ENCODE data around the gene TNS3. TPM values are rescaled to one million over a fixed set of nuclear protein-coding genes. Genes with fewer than 3 reads are reported as not detected.
A peak's percentile ranks its signal among the peaks of the same experiment; 100 is the strongest.

The TNS3 gene
- total RNA-seq, 1 donor from 2014 or later, result 7.3 TPM

DNA sequence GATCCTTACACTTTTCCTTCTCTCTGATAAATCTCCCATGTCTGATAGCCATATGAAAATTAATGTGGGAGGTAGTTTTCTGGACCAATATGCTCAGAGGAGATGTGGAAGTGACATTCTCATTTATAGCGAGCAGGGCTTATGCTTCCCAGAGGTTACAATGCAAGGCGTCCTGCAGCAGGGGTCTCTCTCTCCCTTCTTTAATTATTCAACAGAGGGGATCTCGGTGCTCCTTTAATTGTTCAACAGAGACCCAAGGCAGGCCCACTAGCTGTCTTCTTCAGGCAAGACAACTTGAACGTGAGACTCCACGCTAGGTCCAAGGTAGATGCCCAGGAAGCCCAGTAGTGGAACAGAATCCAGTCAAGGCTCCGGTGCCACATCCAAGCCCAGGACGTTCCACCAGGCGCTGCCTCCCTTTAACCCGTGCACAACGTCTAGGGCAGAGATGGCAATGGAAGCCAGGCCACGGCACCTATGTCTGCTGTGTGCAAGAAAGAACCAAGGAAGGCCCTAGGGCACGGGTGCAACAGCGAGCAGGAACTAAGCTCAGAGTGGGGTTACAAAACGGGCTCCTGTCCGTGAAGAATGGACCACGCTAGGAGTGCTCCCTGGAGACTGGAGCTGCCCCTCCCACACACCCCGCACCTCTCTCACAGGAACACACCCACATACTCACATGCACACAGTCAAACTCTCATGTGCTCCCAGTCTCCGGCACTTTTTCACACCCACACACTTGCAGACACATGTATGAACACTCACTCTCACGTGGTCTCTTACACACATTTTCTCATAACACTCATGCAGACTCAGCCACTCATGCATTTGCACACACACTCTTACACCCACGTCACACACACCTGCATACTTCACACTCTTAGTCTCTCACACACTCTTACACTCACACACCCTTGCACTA lies 230.4 kb downstream of the TNS3 start:
- DNase-seq (ENCODE audit: low read depth in 2 of 2), result no peak

DNA sequence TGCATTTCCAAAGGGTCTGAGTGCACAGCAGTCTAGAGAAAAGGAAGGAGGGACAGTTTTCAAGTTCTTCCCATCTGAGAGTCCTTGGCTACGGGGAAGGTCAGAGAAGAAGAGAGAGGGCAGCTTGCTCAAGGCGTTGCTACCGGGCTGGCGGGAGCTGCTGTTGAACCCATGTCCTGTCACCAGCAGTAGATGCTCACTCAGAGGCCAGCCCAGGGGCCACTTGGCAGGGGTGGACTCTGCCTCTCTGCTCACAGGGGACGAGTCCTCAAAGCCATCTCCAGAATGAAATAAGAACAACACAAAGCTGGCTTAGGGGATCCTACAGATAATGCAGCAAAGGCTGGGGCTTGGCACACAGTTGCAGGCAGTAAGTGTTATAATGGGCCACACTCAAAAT lies 231.5 kb downstream of the TNS3 start:
- no peak for DNase-seq (ENCODE audit: low read depth in 2 of 2)

DNA sequence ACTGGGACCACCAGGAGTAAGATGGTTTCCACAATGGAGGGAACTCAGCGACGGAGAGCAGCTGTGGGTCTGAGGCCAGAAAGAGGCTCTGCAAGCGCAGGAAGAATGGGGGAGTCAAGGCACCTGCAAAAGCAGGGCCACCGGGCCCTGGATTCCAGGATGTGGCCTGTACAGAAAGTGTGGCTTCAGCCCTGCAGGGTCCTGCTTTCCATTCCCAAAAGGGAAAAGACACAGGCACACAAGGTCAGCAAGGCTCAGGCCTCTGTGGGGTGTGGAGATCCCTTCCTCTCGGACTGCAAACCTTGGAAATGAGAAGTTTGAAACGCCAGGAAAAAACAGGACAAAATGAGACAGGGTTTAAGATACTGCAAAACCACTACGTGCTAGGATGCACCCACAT lies 232.5 kb downstream of the TNS3 start:
- DNase-seq (ENCODE audit: low read depth in 2 of 2), result no peak

DNA sequence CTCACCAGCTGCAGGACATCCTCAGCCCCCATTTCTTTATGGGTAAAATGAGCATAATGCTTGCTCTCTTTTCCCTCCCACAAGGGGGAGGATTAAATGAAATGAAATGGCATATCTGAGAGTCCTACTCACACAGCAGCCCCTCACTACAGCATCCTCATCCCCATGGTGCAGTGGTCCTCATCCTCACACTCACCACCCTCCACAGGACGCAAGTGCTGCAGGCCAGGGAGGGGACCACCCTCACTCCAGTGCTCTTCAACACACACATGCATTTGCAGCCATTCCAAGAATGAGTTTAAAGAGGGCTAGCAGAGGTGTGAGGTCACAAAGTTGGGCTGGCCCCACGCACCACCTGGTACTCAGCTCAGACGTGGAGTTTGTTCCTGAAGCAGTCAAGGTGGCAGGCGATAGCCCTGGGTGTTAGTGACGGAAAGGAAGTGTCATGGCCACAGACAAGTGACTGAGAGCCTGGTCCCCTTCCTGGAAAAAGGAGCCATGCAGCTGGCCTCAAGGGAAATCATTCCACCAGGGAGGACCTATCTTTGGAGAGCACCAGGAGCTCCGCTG lies 234.0 kb downstream of the TNS3 start:
- DNase-seq (ENCODE audit: low read depth in 2 of 2), result no peak

DNA sequence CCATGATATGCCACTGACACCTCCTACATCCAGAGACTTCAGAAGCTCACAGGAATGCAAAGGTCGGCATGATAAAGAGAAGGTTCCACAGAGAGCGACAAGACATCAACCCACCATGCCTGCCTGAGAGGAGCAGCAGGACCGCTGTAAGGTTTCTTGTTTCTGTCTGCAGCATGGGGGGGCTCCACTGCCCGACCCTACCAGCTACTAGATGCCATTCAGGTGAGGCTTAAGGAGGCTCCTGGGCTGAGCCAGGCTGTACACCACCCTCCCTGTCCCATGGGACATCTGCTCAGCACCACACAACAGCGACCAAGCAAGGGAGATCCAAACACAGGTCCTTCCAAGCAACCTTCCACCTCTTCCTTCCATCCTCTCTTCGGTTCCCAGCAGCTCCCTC lies 234.6 kb downstream of the TNS3 start:
- DNase-seq (ENCODE audit: low read depth in 2 of 2), result no peak

DNA sequence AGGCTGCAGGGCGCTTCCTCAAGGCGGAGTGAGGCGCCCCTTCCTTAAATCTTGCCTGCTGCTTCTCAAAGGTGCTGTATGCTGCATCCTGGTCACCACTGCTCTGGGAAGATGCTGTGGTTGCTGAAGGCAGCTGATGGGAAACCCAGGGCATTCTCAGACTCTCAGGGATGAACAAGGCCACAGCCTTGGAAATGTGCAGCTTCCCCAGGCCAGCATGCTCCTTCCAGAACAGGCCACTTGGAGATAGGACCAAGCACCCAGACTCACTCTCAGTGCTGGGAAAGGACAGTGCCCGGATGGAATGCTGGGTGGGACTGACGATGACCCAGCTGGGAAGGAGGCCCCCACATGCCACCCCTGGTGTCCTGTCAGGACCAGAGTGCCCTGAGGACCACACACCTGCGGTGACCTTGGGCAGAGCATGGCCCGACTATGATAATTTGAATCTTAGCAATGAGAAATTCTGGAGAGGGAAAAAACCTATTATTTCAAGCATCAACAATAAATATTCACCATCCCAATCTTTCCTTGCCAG lies 235.5 kb downstream of the TNS3 start:
- no peak for DNase-seq (ENCODE audit: low read depth in 2 of 2)

DNA sequence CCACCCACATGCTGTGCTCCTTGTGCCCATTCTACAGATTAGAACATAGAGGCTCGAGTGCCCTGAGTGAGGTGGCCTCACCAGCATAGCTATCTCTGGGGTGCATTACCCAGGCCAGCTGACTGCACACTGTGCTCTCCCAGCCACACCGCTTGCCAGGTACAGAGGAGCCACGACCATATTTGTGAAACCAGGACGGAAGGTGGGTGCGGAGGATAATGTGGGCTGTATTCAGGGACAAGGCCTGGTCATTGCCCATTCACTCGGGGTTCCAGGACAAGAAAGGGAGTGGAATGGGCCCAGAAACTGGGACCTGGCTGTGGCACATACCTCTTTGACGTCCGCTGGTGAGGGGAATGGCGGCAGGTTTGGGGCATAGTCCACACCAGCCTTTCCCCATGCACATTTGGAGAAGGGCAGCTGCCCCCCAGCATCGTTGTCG lies 236.0 kb downstream of the TNS3 start:
- DNase-seq (ENCODE audit: low read depth in 2 of 2), result no peak

DNA sequence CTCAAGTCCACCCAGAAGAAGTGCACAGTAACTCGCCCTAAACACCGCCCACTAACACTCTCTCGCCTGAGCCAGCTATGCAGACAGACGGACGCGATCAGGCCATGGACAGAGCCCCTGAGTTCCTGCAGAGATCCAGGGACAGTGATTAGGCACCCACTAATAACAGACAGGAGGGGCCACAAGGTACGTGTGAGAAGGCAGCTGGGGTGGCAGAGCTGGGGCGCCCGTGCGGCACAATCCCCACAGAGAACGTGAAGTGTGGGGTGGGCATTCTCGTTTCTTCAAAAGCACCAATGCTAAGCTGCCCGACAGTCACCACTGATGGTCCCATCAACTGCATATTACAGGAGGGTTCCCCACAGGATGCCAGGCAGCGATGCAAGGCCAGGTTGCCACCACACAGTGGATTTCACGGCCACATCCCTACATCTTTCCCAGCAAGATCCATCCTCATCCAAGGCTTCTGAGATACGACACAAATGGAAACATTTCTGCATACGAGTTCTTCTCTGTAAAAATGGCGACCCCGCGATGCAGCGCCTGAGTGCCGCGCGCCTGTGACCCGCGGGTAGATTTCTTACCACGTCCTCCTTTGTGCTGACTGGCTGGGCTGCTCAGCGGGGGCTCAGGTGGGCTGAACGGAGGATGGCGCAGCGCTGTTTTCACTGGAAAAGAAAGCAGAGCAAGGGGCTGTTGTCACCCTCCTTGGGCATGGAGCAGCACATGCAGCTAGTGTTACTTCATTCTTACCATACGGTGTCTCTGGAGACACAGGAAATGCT lies 237.5 kb downstream of the TNS3 start:
- DNase-seq (ENCODE audit: low read depth in 2 of 2), result no peak

DNA sequence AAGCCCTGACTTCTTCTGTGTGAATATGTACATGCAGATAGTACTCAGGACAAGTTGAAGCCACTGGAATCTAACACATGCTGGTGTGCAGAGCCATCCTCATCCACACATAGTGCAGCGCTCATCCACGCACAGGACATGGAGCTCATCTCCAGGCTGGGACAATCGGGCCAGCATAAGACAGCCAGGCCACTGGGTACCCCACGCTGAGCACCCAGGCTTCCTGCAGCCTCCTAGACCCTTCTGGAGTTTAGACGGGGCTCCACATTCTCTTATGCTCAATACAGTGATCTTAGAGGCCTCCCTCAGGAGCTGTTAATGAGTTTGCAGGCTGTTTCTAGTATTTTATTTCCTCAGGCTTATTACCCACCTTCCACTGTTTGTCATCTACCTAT lies 238.9 kb downstream of the TNS3 start:
- no peak for DNase-seq (ENCODE audit: low read depth in 2 of 2)

DNA sequence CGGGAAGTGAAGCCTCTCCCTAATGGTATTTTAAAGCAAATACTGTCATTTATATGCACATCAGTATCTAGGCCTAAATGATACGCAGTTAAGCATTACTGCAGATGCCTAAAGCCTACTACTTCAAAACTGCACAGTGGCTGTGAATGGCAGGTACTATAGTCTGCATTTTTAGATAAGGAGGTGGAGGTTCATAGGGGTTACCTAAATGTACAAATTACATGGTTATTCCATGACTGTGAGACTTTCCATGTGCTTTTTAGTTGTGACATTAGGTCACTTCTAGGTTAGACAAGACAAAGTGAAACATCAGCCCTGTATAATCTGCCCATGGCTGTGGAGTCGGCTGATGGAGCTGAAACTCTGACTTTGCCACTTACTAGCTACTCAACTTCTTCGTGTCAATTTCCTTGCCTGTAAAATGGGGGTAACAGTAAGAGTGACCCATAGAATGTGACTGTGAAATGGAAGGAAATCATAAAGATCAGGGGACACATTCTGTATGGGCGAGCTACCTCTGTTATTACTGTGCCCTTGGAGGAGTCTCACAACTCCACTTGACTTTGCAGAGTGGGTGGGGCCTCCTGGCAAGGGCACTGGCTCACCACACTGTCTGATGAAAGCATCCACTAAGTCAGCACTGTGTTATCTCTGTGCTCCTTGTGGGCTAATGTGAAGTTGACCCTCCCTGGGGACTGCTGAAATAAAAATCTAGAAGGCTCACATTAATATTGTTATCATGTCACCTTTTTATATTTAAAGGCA lies 239.4 kb downstream of the TNS3 start:
- DNase-seq (ENCODE audit: low read depth in 2 of 2), result no peak

DNA sequence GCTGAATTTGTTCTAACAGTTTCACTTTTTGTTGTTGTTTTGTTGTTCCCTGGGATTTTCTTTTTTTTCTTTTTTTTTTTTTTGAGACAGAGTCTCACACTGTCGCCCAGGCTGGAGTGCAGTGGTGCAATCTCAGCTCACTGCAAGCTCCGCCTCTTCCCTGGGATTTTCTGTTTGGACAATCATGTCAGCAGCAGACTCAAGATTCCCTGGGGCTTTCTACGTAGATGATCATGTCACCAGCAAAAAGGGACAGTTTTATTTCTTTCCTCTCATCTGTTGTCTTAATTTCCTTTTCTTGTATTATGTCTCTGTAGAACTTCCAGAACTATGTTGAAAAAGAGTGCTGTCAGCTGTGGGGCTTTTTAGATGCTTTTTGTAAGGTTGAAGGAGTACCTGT lies 241.4 kb downstream of the TNS3 start:
- DNase-seq (ENCODE audit: low read depth in 2 of 2), result no peak

DNA sequence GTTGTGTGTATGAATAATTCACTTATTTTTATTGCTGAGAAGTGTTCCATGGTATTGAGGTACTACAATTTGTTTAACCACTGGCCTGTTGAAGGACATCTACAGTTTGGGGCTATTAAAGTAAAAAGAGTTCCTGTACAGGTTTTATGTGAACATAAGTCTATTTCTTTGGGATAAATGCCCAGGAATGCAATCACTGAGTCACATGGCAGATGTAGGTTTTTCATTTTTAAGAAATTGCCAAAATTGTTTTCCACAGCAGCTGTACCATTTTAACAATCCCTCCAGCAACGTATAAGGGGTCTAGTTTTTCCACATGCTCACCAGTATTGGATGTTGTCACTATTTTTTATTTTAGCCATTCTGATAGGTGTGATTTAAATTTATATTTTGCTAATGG lies 243.9 kb downstream of the TNS3 start:
- DNase-seq (ENCODE audit: low read depth in 2 of 2), result no peak

DNA sequence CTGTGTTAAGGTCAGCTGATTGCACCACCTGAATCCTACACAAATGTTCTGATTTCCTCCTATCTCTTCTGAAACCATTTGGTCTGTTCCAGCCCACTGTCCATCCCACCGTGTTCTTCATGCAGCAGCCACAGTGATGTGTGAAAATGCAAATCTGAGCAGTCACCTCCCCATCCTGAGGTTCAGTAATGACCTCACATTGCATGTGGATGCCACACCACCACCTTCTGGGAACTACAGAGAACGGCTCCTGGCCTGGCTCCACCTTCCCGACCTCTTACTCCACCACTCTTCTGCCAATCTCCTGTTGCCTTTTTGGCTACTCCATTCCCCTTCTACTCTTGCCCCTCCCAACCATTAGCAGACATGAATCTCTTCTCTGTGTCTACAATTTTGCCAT lies 244.4 kb downstream of the TNS3 start:
- peak in 1 of 2 donors; percentile 17 for DNase-seq (ENCODE audit: low read depth in 2 of 2)

DNA sequence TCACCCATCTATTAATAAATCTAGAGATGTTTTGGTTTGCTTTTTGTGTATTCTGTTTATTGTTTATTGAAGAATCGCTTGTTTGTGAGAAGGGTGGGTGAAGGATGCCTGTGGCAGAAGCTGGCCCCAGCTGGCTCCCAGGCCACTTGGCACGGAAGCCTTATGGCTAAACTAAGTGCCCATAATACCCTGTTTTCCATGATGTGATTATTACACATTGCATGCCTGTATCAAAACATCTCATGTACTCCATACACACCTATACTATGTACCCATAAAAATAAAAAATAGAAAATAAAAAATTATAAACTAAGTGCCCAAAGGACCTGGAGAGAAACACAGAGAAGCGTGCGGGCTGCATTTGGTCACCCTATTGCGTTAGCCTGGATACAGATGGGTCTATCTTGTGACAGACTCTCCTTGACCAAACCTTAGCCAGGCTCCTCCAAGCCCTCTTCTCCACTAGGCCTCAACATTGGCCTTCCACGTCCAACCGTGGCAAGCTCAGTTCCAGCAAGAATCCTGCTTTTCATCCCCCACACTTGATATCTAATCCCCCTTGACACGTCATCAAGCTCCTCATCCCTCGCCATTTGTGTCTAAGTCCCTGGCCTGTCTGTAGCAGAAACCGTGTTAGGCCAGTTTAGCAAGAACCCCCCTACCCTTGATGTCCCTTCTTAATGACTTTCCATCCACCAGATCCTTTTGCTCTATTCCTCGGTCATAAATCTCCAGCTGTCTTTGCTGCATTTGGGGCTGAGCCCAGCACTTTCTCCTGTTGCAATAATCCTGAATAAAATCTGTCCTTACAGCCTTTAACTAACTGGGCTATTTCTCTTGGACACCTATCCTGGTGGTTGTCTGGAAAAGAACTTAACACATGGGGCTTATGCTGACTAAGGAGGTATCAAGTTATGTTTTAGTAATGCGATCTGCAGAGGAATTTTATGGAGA lies 245.2 kb downstream of the TNS3 start:
- no peak for DNase-seq (ENCODE audit: low read depth in 2 of 2)

DNA sequence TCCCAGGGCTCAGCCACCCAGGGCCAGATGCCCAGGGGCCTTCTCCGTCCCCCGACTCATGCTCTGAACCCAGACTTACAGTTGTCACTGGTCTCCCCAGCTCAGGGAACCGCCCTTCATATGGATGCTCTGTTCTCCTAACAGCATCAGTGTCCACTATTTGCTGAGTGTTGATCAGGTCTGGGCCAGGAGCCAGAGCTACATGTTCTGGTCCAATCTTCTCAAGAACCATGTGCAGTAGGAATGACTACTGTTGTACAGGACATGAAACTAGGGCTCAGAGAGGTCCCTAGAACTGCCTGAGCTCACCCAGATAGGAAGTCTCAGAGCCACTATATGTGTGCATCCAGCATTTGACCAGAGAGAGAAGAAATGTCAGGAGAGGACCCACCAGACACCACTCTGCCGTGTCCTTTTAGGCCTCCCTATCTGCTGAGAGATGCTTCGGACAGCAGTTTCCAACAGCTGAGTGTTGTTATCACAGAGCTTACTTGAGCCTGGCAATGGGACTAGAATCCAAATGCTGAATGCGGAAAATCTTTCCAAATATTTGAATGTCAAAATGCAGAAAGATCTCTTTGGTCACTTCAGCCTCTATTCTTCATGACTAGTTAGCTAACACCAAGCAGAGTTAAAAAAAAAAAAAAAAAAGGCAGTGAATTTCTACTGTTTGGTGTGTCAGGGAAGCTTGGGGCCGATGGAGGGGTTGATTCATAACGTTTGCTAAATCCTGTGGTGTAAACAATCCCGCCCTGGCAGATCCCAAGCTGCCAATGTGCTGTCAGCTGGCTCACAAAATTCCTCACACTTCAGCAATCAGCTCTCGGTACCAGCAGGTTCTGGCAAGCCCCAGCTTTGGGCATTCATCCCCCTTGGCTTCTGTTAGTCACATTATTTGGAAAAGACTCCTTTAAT lies 246.1 kb downstream of the TNS3 start:
- no peak for DNase-seq (ENCODE audit: low read depth in 2 of 2)

DNA sequence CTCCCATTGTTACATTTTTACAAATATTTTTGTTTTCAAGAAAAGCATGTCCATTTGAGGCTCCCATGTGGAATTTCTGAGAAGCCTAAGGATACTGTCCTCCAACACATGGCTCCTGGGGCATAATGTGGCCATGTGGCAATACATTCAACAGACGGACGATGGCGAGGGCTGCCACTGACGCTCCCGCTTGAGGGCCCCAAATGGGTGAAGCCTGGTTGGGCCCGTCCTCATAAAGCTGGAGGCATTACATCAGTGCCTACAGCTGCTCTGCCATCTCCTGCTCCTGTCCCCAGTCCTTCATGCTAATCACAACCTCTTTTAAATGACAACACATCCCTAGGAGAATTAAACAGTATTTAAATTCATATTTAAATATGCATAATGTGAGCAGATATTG lies 246.8 kb downstream of the TNS3 start:
- DNase-seq (ENCODE audit: low read depth in 2 of 2), result no peak

DNA sequence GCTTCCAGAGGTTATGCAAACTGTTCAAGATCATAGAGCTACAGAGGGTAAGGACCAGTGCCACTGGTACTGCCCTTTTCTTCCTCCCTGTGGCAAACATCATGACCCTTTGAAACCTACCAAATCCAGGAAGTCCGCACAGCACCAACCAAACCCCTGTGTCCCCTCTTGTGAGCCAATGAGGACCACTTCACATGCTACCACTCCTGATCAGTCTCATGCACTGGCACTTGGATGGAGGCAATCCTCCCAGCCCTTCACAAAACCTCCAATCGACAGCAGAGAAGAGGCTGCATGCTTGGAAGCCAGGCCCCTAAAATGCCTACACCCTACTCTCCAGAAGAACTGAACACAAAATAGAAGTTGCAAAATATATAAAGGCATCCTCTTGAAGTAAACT lies 248.0 kb downstream of the TNS3 start:
- DNase-seq (ENCODE audit: low read depth in 2 of 2), result no peak

DNA sequence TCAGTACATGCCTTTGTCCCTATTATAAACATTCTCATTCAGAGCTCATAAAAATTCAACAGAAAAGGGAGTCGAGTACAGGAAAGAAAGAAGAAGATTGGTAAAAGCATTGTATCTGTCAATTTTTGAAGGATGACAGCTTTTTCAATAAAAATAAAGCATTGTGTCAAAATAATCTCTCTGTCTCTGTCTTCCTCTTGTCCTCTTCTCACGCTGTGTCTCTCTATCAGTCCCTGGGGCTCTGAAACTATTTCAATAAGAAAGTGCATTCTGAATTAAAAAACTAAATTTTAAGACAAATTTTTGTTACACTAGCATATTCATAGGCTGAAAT lies 248.4 kb downstream of the TNS3 start:
- DNase-seq (ENCODE audit: low read depth in 2 of 2), result no peak
